SH-SY5Y (cell line): Measurements from ENCODE around the gene STAP2.

Experiments used
- GATA2 ChIP-seq: IDR thresholded peaks from 2 replicates; pipeline ENCODE4 v1.6.1; 2011; ENCODE audit warnings: mild to moderate bottlenecking, low read depth, low read length
- GATA3 ChIP-seq: IDR thresholded peaks from 2 replicates; pipeline ENCODE4 v1.6.1; 2011; ENCODE audit warnings: low read depth, mild to moderate bottlenecking, low read length, moderate library complexity

GRCh38 chr19:4303819-4304537 lies 34.6 kb downstream of the STAP2 start:
- TF ChIP-seq GATA2 (no peak), GATA3 (no peak)
